IMR-90 (cell line): ENCODE measurements around the gene AHSG. TPM values are rescaled to one million over a fixed set of nuclear protein-coding genes. Genes with fewer than 3 reads are reported as not detected.
A peak's percentile ranks its signal among the peaks of the same experiment; 100 is the strongest.

ENCODE experiments used
- ATAC-seq: fragments of 200-7000 bp; cut with Tn5 transposase; 2 replicates; pipeline ENCODE4 v1.9.1; 2020; ENCODE audit warnings: low read depth, mild to moderate bottlenecking, moderate library complexity
- BruUV-seq: library from RNA; stranded (reverse); fragments of 400-500 nt; replicated peaks from 2 replicates; lab custom pipeline; 2021; lab: Mats Ljungman, UMichigan
- CTCF ChIA-PET: fragments of 300-600 bp; formaldehyde crosslinking; extraction: SDS; loops from one replicate; lab custom pipeline; 2021; ENCODE audit warnings: antibody characterized with exemption; lab: Yijun Ruan, JAX
- POLR2A ChIA-PET: fragments of 300-600 bp; sonication (Branson Sonifier 250); formaldehyde crosslinking; loops from one replicate; lab custom pipeline; 2022; ENCODE audit warnings: antibody characterized with exemption; ENCODE audit not compliant: unreplicated experiment; lab: Charles Lee
- DNase-seq: peaks from one replicate; pipeline ENCODE4 v3.0.0; 2013
- H2AFZ ChIP-seq: replicated peaks from 2 replicates; pipeline ENCODE3; 2013; ENCODE audit warnings: low read length, mild to moderate bottlenecking; ENCODE audit not compliant: poor library complexity
- H2AK5ac ChIP-seq: 2 replicates; pipeline ENCODE4 v1.6.1; 2013; ENCODE audit warnings: low read depth, low read length, inconsistent platforms
- H2AK9ac ChIP-seq: replicated peaks from 2 replicates; pipeline ENCODE3; 2013; ENCODE audit warnings: mild to moderate bottlenecking, low read depth, low read length, moderate library complexity; ENCODE audit not compliant: poor library complexity
- H2BK120ac ChIP-seq: 2 replicates; pipeline ENCODE4 v1.6.1; 2013; ENCODE audit warnings: low read depth, low read length, inconsistent platforms
- H2BK15ac ChIP-seq: 3 replicates; pipeline ENCODE4 v1.6.1; 2013; ENCODE audit warnings: low read depth, low read length, inconsistent platforms
- H2BK20ac ChIP-seq: 2 replicates; pipeline ENCODE4 v1.6.1; 2013; ENCODE audit warnings: low read depth, mild to moderate bottlenecking, inconsistent platforms, low read length, moderate library complexity
- H2BK5ac ChIP-seq: 2 replicates; pipeline ENCODE4 v1.6.1; 2013; ENCODE audit warnings: mild to moderate bottlenecking, low read depth, low read length, inconsistent platforms; ENCODE audit not compliant: poor library complexity, severe bottlenecking
- H3K14ac ChIP-seq: replicated peaks from 2 replicates; pipeline ENCODE4 v1.6.1; 2013; ENCODE audit warnings: low read depth, low read length, inconsistent platforms
- H3K18ac ChIP-seq: 2 replicates; pipeline ENCODE4 v1.6.1; 2013; ENCODE audit warnings: low read depth, low read length, control low read depth
- H3K23ac ChIP-seq: 2 replicates; pipeline ENCODE4 v1.6.1; 2013; ENCODE audit warnings: low read depth, low read length, inconsistent platforms
- H3K27ac ChIP-seq: 2 replicates; pipeline ENCODE4 v1.5.1; 2013; ENCODE audit warnings: mild to moderate bottlenecking, control low read depth, low read length; ENCODE audit not compliant: insufficient read depth
- H3K27me3 ChIP-seq: 2 replicates; pipeline ENCODE4 v1.6.1; 2013; ENCODE audit warnings: low read length; ENCODE audit not compliant: control insufficient read depth, insufficient read depth
- H3K36me3 ChIP-seq: 2 replicates; pipeline ENCODE4 v1.6.1; 2013; ENCODE audit warnings: low read length, mixed read lengths; ENCODE audit not compliant: control insufficient read depth, insufficient read depth
- H3K4ac ChIP-seq: 2 replicates; pipeline ENCODE4 v1.6.1; 2013; ENCODE audit warnings: low read depth, low read length, inconsistent platforms
- H3K4me1 ChIP-seq: 2 replicates; pipeline ENCODE4 v1.6.1; 2013; ENCODE audit warnings: low read length, mixed read lengths; ENCODE audit not compliant: control insufficient read depth, insufficient read depth
- H3K4me2 ChIP-seq: 2 replicates; pipeline ENCODE4 v1.6.1; 2013; ENCODE audit warnings: low read depth, mild to moderate bottlenecking, control low read depth, low read length, moderate library complexity
- H3K4me3 ChIP-seq: 2 replicates; pipeline ENCODE4 v1.5.1; 2013; ENCODE audit warnings: low read depth, mild to moderate bottlenecking, control low read depth, low read length, moderate library complexity; ENCODE audit not compliant: insufficient read depth
- H3K56ac ChIP-seq: 2 replicates; pipeline ENCODE4 v1.6.1; 2013; ENCODE audit warnings: low read length, inconsistent platforms; ENCODE audit not compliant: insufficient read depth; ENCODE audit errors: extremely low read depth
- H3K79me1 ChIP-seq, 2 experiments: 2 replicates each; pipeline ENCODE4 v1.6.1; 2013; ENCODE audit warnings: low read length in 2 of 2, inconsistent platforms in 1 of 2, low read depth in 1 of 2
- H3K9ac ChIP-seq: 2 replicates; pipeline ENCODE4 v1.6.1; 2013; ENCODE audit warnings: low read depth, low read length, control low read depth
- H3K9me1 ChIP-seq: 2 replicates; pipeline ENCODE4 v1.6.1; 2013; ENCODE audit warnings: low read length, inconsistent platforms; ENCODE audit not compliant: insufficient read depth
- H3K9me3 ChIP-seq: 2 replicates; pipeline ENCODE4 v1.6.1; 2013; ENCODE audit warnings: low read length; ENCODE audit not compliant: control insufficient read depth, insufficient read depth
- H4K20me1 ChIP-seq: 2 replicates; pipeline ENCODE4 v1.6.1; 2013; ENCODE audit warnings: low read length, inconsistent platforms; ENCODE audit not compliant: insufficient read depth
- H4K5ac ChIP-seq: 2 replicates; pipeline ENCODE4 v1.6.1; 2013; ENCODE audit warnings: mild to moderate bottlenecking, low read depth, low read length, control low read depth
- H4K8ac ChIP-seq, 2 experiments: 2 replicates each; pipeline ENCODE4 v1.6.1; 2013; ENCODE audit warnings: low read depth in 2 of 2, low read length in 2 of 2, control low read depth in 1 of 2, inconsistent platforms in 1 of 2
- H4K91ac ChIP-seq: 2 replicates; pipeline ENCODE4 v1.6.1; 2013; ENCODE audit warnings: low read depth, low read length, inconsistent platforms; ENCODE audit not compliant: insufficient read depth
- BHLHE40 ChIP-seq: fragments of 150-350 bp; IDR thresholded peaks from 2 replicates; pipeline ENCODE4 v1.6.1; 2016; ENCODE audit warnings: mild to moderate bottlenecking, low read depth, low read length
- MAFK ChIP-seq: IDR thresholded peaks from 2 replicates; pipeline ENCODE4 v1.6.1; 2012; ENCODE audit warnings: low read depth, low read length, improper control_type of control experiment
- WGBS, 2 experiments: methylation state at CpG; one replicate each; pipeline versions ENCODE4 v1.1.5 to v1.1.7; 2013; ENCODE audit warnings: missing lambda C conversion rate in 2 of 2; ENCODE audit not compliant: insufficient read length in 1 of 2; ENCODE audit errors: extremely low coverage in 2 of 2; 5-methylcytosine and 5-hydroxymethylcytosine counted together
- dilution Hi-C: fragments of 300-500 bp; cut with HindIII; formaldehyde crosslinking; loops from one replicate; pipeline ENCODE4 v1.14.3; 2018; ENCODE audit warnings: low sequenced_read_pairs; ENCODE audit not compliant: unreplicated experiment
- in situ Hi-C: fragments of 300-500 bp; cut with MboI; formaldehyde crosslinking; loops from 3 replicates; pipeline ENCODE4 v1.14.3; 2019; ENCODE audit warnings: low sequenced_read_pairs, inconsistent platforms, mixed read lengths
- intact Hi-C: fragments of 100-400 bp; cut with micrococcal nuclease; formaldehyde crosslinking; loops from 2 replicates; pipeline ENCODE4 v1.10.0; 2022
- polyA plus RNA-seq, 3 experiments: library from polyadenylated mRNA; depleted of rRNA; stranded (reverse); fragments of >200 nt; gene quantifications; 2 replicates each; pipeline ENCODE4 v1.2.3, GENCODE V29; 2012; ENCODE audit warnings: low replicate concordance in 1 of 3
- total RNA-seq: library from RNA; depleted of rRNA; stranded (reverse); fragments of >200 nt; gene quantifications from 2 replicates; pipeline ENCODE4 v1.2.3, GENCODE V29; 2012

The AHSG gene
- total and polyA plus RNA-seq, 2 of the 4 experiments (the other 2 are of a cell fraction), result not detected

- Histone ChIP-seq H4K8ac (no peak overlapping the region), H2BK20ac (no peak overlapping the region), H3K4me1 (no peaks in the 10 kb centered on the region), H2BK120ac (no peak overlapping the region), H3K4me2 (no peak overlapping the region), H3K27ac (no peak overlapping the region), H2AFZ (no peak overlapping the region), H3K4me3 (no peak overlapping the region), H3K14ac (no peak overlapping the region), H4K5ac (no peak overlapping the region), H3K56ac (no peak overlapping the region), H4K91ac (no peak overlapping the region), H3K27me3 (peaks cover 3% of the 10 kb centered on the region; the same call in 1 of the 2 replicates), H3K9me3 (no peaks in the 10 kb centered on the region), H3K18ac (no peak overlapping the region), H3K79me1 (no peaks in the 10 kb centered on the region), H3K9ac (no peak overlapping the region), H3K23ac (no peak overlapping the region), H3K36me3 (no peaks in the 10 kb centered on the region; the same call in 1 of the 2 replicates), H2BK15ac (no peak overlapping the region), H3K4ac (no peak overlapping the region), H2BK5ac (no peak overlapping the region), H2AK9ac (no peak overlapping the region), H2AK5ac (no peak overlapping the region), H3K9me1 (no peaks in the 10 kb centered on the region), H4K20me1 (no peaks in the 10 kb centered on the region)
- ATAC-seq, result no peak
- in situ Hi-C loops, result no loop called here
- ChIA-PET CTCF (interaction anchor here (2.6 kb wide), 1 partner anchor 23 kb away, joined by 12 read pairs; no protein-coding TSS in a partner anchor), POLR2A (no interaction called here)
- WGBS, 2 experiments, result no CpG with 5 or more reads among the region's 4 CpGs
- DNase-seq, result no peak
- dilution Hi-C loops, result no loop called here
- no TSS peak for BruUV-seq
- no peak for TF ChIP-seq BHLHE40
- 0 out of 2 replicates have a peak, but pooled peaks have one; percentile 11 for TF ChIP-seq MAFK
- intact Hi-C loops, result no loop called here
Observed at GRCh38 chr3:186592682-186593081, 20.2 kb upstream of the AHSG start.
